GM19452 (cell line): ENCODE measurements around the gene DCTN2.
A peak's percentile ranks its signal among the peaks of the same experiment; 100 is the strongest.
"Not testable (repeated sequence)": the region's sequence is repeated elsewhere in the genome, so short reads cannot be mapped to it uniquely, and the experiment has no call there.

Experiments used
- ATAC-seq: cut with Tn5 transposase; IDR thresholded peaks from one replicate; pipeline ENCODE4 v1.9.1; 2021; ENCODE audit not compliant: unreplicated experiment

Gene DCTN2

DNA sequence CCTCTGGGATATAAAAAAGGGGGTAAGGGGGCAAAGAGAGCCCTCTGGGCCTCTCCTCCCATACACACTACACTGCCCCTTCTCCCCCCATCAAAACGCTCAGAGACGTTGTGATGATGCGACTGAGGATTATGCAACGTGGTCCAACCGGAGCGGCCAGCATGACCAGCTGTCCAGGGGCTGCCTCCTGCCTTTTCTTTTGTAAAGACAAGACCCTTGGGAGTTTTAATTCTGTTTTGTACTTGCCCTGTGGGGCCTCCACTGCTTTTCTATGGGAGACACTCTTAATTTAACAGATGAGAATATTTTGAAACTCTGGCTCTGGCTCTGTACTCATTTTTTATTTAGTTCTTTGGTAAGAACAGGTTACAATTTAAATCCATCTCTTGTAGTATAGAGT lies 17.2 kb downstream of the DCTN2 start:
- no peak for ATAC-seq

DNA sequence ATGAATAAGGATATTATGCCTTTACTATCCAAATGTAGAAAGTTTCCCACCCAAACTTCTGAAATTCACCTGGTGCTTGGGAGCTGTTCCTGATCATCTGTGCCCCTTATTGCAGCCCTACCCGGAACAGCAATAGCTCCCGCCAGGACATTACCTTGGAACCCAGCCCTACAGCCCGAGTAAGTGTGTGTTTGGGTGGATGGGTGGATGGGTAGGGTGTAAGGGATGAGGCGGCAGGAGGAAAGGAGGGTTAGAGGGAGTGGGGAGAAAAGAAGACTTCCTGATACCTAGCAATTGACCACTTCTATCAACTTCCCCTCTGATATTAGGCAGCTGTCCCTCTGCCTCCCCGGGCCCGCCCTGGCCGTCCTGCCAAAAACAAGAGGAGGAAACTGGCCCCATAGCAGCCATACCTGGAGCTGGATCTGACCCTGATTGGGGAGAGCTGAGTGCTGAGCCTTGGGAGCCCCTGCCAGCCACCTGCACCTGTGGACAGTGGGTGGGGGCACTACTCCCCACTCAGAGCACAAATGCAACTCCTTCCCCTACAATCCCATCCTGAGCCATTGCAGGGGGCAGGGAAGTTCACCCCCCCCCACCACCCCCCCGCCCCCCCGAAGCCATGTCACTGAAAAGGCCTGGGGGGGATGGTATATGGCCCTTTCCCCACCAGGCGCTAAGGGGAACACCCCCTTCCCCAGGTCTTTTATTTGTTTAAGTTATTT lies 18.0 kb downstream of the DCTN2 start:
- ATAC-seq: no peak

DNA sequence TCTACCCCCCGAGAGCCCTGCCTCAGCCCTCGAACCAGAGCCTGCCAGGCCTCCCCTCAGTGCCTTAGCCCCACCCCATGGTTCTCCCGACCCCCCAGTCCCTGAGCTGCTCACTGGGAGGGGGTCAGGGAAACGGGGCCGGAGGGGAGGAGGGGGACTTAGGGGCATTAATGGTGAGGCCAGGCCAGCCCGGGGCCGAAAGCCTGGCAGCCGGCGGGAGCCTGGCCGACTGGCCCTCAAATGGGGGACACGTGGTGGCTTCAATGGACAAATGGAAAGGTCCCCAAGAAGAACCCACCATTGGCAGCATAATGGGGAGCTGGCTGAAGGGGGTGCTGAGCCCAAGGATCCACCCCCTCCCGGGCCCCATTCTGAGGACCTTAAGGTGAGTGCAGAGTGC lies 18.8 kb downstream of the DCTN2 start:
- ATAC-seq: no peak

DNA sequence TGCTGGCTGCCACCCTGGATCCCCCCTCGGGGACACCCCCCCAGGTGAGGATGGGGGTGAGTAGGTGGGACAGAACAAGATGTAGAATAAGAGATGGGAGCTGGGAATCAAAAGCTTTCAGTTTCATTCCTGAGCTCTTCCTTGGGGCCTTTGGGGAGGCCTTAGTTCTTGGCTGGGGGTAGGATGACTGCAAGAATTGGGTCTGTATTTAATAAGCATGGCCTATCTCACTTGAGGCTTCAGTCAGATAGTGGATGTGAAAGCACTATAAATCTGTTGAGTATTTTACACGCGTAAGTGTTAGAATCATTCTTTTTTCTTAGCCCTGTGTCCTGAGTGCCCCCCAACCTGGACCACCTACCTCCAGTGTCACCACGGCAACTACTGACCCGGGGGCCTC lies 19.8 kb downstream of the DCTN2 start:
- no peak for ATAC-seq

DNA sequence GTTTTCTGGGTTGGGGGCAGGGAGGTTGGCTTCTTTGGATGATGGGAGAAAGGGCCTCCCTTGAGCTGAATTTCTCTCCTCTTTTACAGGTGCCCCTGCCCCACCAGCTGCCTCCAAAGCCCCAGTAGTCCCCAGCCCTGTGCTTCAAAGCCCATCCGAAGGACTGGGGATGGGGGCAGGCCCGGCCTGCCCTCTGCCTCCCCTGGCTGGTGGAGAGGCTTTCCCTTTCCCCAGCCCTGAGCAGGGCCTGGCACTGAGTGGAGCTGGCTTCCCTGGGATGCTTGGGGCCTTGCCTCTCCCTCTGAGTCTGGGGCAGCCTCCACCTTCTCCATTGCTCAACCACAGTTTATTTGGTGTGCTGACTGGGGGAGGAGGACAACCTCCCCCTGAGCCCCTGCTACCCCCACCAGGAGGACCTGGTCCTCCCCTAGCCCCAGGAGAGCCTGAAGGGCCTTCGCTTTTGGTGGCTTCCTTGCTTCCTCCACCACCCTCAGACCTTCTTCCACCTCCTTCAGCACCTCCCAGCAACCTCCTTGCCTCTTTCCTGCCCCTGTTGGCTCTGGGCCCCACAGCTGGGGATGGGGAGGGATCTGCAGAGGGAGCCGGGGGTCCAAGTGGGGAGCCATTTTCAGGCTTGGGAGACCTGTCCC lies 20.4 kb downstream of the DCTN2 start:
- no peak for ATAC-seq

DNA sequence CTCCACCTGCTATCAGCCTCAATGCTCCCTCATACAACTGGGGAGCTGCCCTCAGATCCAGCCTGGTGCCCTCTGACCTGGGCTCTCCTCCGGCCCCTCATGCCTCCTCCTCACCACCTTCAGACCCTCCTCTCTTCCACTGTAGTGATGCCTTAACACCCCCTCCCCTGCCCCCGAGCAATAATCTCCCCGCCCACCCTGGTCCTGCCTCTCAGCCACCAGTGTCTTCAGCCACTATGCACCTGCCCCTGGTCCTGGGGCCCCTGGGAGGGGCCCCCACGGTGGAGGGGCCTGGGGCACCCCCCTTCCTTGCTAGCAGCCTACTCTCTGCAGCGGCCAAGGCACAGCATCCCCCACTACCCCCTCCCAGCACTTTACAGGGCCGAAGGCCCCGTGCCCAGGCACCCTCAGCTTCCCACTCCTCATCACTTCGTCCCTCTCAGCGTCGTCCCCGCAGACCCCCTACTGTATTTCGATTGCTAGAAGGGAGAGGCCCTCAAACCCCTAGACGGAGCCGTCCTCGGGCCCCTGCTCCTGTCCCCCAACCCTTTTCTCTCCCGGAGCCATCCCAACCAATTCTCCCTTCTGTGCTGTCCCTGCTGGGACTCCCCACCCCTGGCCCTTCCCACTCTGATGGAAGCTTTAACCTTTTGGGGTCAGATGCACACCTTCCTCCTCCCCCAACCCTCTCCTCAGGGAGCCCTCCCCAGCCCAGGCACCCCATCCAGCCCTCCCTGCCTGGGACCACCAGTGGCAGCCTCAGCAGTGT lies 21.2 kb downstream of the DCTN2 start:
- no peak for ATAC-seq

DNA sequence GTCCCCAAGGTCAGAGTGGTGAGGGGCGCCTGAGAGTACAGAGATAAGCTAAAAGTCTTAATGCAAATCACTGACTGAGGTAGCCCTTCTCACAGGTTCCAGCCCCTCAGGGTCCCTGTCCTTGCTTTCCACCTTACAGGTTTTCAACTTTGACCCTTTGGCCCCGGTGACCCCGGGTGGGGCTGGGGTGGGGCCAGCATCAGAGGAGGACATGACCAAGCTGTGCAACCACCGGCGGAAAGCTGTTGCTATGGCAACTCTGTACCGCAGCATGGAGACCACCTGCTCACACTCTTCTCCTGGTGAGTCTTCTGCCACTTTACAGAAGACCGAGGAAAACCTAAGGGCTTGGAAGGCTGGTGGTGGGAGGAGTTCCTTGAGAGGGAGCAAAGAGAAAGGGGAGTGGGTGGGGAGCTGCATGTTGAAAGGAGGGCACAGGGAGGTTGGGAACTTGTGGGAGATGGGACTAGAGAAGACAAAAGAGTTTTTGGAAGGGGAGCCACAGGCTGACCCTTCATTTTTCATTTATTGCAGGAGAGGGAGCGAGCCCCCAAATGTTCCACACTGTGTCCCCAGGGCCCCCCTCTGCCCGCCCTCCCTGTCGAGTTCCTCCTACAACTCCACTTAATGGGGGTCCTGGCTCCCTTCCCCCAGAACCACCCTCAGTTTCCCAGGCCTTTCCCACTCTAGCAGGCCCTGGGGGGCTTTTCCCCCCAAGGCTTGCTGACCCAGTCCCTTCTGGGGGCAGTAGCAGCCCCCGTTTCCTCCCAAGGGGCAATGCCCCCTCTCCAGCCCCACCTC lies 22.0 kb downstream of the DCTN2 start:
- no peak for ATAC-seq

DNA sequence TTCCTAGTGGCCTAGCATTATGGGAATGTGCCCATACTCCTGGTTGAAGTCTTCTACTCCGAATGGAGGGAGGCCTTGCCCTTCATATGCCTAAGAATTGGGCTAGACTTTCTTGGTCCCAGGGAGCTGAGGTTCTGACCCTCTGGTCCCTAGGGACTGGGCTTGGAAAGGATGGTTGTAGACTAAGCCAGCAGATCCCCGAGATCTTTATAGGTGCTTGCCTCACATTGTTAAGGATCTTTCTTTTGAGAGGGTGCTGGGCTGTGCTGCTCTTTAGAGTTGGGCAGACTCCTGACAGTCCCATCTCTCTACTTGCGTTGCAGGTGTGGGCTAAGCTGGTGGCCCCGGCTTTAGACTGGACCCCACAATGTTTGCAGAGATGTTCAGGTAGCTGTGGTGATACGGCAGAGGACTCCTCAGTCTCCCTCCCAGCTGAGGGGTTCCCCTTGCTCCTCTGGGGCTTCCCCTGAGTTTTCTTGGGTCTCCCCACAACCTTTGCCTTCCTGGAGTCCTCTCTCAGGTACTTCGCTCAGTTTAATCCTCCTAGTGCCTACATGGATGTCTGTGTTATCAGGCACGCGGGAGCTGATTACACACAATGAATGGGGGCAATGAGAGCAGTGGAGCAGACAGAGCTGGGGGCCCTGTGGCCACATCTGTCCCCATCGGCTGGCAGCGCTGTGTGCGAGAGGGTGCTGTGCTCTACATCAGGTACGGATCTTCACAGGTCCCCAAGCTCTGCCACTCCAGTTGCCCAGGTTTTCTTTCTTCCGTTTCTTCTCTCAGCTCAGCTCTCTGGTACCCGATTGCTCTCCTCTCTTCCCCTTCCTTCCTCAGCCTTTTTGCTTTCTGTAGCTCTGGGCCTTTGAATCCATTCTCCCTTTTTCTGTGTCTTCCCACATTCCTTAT lies 23.0 kb downstream of the DCTN2 start:
- ATAC-seq: no peak

DNA sequence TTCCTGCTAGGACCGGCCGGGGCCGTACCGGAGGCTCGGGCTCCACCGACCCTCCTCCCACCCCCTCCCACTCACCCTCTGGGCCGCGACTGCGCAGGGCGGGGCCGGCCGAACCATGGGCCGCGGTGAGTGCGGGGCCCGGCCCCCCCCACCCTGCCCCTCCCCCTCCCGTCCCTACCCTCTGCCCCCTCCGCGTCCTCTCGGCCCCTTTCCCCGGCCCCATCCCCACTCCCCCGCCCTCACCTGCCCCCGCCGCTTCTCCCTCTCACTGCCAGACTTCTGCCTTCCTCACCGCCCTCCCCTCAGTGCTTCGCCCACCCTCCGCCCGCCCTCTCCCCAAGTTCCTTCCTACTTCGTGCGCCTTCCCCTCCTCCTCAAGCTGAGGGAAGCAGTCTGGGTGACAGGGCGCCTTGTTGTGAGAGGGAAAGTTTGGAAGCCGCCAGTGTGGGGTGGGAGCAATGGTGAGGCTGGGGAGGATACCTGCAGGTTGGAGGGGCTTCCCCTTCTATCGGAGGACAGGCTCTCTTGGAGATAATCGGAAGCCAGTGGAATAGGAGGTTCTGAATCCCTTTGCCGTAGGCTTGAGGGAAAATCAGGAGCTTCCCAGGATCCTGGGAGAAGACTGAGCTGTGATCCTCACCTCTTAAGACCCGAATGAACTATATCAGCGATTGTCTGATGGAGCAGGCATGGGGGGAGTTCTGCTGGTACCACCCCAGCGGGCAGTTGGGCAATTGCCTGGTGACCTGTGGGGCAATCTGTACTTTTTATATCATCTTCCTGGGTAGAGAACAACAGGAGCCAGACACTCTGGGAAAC lies 23.9 kb downstream of the DCTN2 start:
- ATAC-seq: no peak

DNA sequence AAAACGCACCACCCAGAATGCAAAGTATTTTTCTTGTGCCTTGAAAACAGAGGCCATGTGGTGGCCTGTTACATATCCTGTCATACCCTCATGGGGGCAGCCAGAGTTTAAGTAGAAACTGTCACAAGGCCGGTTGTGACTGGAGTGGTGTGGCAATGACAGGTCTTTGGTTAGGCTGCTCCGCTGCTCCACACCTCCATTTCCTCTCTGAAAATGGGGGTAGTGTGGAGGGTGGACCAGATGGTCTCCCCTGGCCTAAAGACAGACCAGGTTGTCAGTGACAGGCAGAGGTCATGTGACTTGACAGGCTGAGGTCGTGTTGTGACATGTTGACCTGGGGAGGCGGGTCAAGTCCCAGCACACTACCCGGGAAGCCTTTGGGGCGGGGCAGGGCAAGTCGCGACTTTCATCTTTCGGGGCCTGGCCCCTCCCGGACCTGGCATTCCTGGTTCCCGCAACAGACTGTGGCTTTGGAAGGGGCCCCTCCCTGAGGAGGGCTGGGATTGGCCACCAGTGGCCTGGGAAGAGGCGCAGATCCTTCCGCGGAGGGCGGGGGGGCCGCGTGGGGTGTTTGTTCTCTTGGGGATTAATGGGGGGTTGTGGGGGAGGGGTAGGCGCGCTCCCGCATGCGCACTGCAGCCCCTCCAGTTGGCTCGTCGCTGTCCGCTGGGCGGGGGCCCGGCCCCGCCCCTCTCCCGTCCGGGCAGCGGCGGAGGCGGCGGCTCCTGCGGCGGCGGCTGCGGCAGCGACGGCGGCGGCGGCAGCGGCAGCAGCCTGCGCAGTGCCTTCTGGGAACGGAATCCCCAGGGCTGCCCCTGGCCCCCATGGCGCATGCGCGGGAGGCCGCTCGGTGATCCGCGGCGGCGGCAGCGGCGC lies 24.7 kb downstream of the DCTN2 start, which contains the start of gene MBD6:
Gene MBD6 (plus strand): TSS at position 814 of the 876 bp plus-strand sequence. CDS start 1,480 bp downstream, outside the sequence.
- peak; percentile 50 for ATAC-seq

DNA sequence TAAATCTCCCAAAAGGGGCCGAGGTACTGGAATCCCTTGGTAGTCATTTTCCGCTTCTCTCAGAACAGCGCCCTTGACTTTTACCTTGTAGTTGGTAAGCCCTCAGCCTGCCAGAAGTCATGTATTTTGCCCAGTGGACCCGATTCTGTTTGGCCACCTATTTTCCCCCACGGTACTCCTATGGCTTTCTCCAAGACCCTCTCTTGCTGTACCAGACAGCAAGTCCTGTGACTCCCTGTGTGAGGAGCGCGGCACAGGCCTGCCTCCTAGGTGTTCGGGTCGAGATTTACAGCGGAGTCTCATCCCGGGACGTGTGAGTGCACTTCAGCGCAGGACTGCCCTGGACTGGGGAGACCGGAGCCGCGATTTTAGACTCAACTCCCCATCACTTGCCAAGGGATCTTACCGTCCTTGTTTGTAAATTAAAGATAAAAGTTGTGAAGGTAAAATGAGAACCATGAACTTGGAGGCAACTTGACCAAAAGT lies 25.4 kb downstream of the DCTN2 start:
- ATAC-seq: no peak

DNA sequence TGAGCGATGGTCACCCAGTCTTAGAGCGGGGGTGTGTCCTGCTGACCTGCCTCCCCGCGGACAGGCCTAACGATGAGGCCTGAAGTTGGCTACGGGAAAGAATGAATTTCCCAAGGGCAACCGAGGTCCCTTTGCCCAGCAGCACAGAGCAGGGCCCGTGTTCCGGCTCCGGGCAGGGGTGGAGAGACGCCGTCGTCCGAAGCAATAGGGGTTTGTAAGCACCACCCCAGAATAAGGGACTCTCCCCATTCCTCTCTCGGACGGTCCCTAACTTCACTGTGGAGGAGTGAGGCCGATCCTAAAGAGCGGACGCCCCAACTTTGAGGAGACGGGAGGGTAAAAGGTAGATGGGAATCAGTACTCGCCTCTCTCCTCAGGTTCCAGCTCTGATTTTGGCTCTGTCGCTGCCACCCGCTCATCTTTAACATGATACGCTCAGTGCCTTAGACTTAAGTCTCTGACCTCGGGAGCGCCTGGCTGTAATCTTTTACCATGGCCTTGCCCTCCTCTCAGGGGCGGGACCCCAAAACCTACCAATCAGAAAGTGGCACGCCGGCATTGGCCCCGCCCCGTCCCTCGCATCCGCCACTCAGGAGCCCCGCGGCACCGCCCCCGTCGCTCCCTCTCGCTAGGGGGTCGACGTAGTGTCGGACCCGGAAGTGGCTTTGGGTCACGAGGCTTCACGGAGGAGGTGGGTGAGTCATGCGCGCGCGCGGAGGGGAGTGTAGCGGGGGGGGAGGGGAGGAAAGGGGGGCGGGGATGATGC lies 26.8 kb downstream of the DCTN2 start, which contains the start of gene DDIT3:
Gene DDIT3 (minus strand): TSS at position 462 of the 766 bp plus-strand sequence. CDS start 3,108 bp downstream, outside the sequence.
- peak; percentile 58 for ATAC-seq

DNA sequence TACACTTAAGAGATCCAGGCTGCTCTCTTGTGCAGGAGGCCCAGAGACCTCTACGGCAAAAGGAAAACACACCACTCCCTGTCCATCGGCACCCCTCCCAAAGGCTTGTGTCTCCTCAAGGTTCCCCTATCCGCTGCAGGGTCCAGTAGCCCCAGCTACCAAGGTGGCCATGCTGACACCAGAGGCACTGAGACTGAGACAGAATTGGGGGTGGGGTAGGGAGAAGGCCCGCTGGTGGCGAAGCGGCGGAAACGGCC lies 27.3 kb downstream of the DCTN2 start:
- peak; percentile 2 for ATAC-seq

DNA sequence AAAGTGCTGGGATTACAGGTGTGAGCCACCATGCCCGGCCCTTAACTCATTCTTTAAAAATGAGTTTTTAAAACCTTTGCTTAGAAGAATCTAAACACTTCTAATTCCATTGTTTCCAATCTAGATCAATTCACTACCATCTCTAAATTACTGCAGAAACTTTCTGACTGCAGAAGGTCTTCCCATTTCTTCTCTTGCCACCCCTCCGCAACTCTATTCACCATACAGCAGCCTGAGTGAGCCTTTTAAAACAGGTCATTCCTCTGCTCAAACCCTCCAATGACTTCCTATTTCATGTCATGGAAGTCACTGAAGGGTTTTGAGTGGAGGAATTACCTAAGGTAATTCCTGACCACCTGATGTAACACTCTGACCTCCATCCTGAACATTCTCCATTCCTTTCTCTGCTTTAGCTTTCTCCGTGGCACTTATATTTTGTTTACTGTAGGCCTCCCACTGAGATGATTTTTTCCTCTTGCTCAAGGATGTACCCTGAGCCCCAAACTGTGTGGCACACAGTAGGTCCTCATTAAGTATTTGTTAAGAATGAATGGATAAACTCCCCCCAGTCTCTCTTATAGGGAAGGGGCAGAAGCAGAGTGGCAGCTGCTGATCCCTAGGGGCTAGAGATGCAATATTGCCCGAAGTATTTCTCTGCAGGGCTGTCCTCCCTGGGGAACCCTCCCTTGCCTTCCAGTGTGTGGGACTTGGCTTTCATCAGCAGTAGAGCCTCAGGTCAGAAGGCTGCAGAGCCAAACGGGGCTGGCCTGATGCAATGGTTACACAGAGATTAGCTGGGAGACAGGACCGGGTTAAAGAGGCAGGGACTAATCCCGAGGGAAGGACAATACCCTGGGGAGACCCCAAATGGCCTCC lies 27.8 kb downstream of the DCTN2 start:
- ATAC-seq: no peak

DNA sequence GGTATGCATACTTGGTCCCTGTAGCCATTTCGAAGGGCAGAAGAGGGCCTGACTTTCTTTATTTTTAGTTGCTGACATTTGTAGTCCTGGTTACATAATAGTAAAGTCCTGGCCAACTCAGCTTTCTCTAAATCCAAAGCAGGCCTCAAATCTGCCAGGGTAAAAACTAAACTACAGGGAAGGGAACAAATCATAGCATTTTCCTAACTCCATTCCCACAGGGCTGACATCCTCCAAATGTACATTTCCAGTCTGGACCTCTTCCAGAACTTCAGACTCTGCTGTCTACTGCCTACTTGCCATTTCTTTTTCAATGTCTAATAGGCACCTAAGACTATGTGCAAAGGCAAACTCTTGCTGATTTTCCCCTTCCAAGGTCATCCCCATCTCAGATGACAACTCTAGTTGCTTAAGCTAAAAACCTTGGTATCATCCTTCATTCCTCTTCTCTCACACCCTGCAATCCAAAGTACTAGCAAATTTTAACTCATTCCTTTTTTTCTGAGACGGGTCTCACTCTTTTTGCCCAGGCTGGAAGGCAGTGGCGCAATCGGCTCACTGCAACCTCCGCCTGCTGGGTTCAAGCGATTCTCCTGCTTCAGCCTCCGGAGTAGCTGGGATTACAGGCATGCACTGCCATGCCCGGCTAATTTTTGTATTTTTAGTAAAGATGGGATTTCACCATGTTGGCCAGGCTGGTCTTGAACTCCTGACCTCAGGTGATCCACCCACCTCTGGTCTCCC lies 28.6 kb downstream of the DCTN2 start:
- ATAC-seq: no peak

DNA sequence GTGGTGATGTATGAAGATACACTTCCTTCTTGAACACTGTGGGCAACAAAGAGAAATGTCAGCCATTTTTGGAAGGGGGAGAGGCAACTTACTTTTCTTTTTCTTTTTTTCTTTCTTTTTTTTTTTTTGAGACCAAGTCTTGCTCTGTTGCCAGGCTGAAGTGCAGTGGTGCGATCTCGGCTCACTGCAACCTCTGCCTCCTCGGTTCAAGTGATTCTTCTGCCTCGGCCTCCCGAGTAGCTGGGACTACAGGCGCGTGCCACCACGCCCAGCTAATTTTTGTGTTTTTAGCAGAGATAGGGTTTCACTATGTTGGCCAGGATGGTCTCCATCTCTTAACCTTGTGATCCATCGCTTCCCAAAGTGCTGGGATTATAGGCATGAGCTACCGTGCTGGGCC lies 29.3 kb downstream of the DCTN2 start:
- not testable (repeated sequence) for ATAC-seq
